ENCODE results near the gene ACOT7.

DNA sequence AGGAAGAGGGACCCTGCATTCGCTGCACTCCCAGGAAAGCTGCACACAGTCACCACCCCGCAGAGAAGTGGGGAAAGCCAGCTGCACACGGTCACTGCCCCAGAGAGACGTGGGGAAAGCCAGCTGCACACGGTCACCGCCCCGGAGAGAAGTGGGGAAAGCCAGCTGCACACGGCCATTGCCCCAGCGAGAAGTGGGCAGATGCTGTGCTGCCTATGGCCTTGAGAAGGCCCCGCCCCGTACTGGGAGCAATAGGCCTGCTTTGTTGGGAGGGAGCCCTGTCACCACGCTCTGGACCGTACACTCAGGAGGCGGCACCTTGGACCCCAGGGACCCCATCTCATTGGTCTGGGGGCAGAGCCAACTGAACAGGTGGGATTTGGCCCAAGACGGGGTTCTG lies 128.4 kb downstream of the ACOT7 start:
- no peak for TF ChIP-seq POLR2AphosphoS5 (IDR thresholded peaks at IDR 0.05)
- TF ChIP-seq, protein P1, sequence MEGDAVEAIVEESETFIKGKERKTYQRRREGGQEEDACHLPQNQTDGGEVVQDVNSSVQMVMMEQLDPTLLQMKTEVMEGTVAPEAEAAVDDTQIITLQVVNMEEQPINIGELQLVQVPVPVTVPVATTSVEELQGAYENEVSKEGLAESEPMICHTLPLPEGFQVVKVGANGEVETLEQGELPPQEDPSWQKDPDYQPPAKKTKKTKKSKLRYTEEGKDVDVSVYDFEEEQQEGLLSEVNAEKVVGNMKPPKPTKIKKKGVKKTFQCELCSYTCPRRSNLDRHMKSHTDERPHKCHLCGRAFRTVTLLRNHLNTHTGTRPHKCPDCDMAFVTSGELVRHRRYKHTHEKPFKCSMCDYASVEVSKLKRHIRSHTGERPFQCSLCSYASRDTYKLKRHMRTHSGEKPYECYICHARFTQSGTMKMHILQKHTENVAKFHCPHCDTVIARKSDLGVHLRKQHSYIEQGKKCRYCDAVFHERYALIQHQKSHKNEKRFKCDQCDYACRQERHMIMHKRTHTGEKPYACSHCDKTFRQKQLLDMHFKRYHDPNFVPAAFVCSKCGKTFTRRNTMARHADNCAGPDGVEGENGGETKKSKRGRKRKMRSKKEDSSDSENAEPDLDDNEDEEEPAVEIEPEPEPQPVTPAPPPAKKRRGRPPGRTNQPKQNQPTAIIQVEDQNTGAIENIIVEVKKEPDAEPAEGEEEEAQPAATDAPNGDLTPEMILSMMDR (IDR thresholded peaks at IDR 0.05) = no peak

All from esophagus muscularis mucosa (tissue), 3 donors.